HG02571 (cell line): Measurements from ENCODE around the gene LANCL2.
"Not testable (repeated sequence)": the region's sequence is repeated elsewhere in the genome, so short reads cannot be mapped to it uniquely, and the experiment has no call there.

Source experiments
- ATAC-seq: cut with Tn5 transposase; IDR thresholded peaks from one replicate; pipeline ENCODE4 v1.9.1; 2021; ENCODE audit warnings: mild to moderate bottlenecking, moderate library complexity; ENCODE audit not compliant: unreplicated experiment

The LANCL2 gene

GRCh38 chr7:55365205-55365674 lies at the start of gene LANCL2:
TSS of gene LANCL2 (plus strand) at chr7:55365337. CDS start at chr7:55366026, 689 bp downstream.
- ATAC-seq = peak; percentile 27

- ATAC-seq = no peak
These were observed 39.8 kb upstream of the LANCL2 start for GRCh38 chr7:55325371-55325792.

GRCh38 chr7:55326081-55326835 lies 38.9 kb upstream of the LANCL2 start:
- ATAC-seq = no peak

GRCh38 chr7:55326945-55327626 lies 38.1 kb upstream of the LANCL2 start:
- no peak for ATAC-seq

GRCh38 chr7:55335151-55335550 lies 30.0 kb upstream of the LANCL2 start:
- ATAC-seq = no peak

- ATAC-seq = no peak
These were observed 29.4 kb upstream of the LANCL2 start for GRCh38 chr7:55335786-55336185.

GRCh38 chr7:55336540-55336939 lies 28.6 kb upstream of the LANCL2 start:
- ATAC-seq = no peak

GRCh38 chr7:55339033-55340000 lies 25.8 kb upstream of the LANCL2 start:
- ATAC-seq = no peak

- no peak for ATAC-seq
These were observed 22.8 kb upstream of the LANCL2 start for GRCh38 chr7:55342216-55342871.

GRCh38 chr7:55343002-55343781 lies 21.9 kb upstream of the LANCL2 start:
- no peak for ATAC-seq

- no peak for ATAC-seq
These were observed 21.1 kb upstream of the LANCL2 start for GRCh38 chr7:55343860-55344606.

- ATAC-seq = no peak
These were observed 20.3 kb upstream of the LANCL2 start for GRCh38 chr7:55344840-55345239.

GRCh38 chr7:55345292-55345691 lies 19.8 kb upstream of the LANCL2 start:
- ATAC-seq = no peak

- no peak for ATAC-seq
These were observed 16.6 kb upstream of the LANCL2 start for GRCh38 chr7:55348502-55348901.

GRCh38 chr7:55349121-55349520 lies 16.0 kb upstream of the LANCL2 start:
- ATAC-seq = no peak

- ATAC-seq = no peak
These were observed 14.9 kb upstream of the LANCL2 start for GRCh38 chr7:55350281-55350680.

GRCh38 chr7:55351263-55351662 lies 13.9 kb upstream of the LANCL2 start:
- ATAC-seq = no peak

- ATAC-seq = not testable (repeated sequence)
These were observed 12.2 kb upstream of the LANCL2 start for GRCh38 chr7:55352947-55353273.

- ATAC-seq = no peak
These were observed 4.7 kb upstream of the LANCL2 start for GRCh38 chr7:55360486-55360885.
